Gastroesophageal sphincter (tissue), 4 donors: ENCODE results near the gene ZNF687. TPM values are rescaled to one million over a fixed set of nuclear protein-coding genes. Genes with fewer than 3 reads are reported as not detected.

Experiments used
- ATAC-seq: fragments of 150-250 bp; one replicate; pipeline ENCODE4 v1.9.1; 2016; ENCODE audit warnings: mild to moderate bottlenecking, moderate library complexity
- H3K27ac ChIP-seq, 4 donors: fragments of 200-600 bp; sonication (generic) in 3 of 4; 1 replicate in 3 of 4; 2 replicates in 1 of 4; pipeline ENCODE4 v1.5.1; 2016 to 2019
- H3K27me3 ChIP-seq: fragments of 200-600 bp; sonication (generic); one replicate; pipeline ENCODE4 v1.5.1; 2019
- H3K36me3 ChIP-seq, 2 donors: fragments of 200-600 bp; sonication (generic); one replicate each; pipeline ENCODE4 v1.5.1; 2019; ENCODE audit warnings: control low read depth in 1 of 2
- H3K4me1 ChIP-seq, 3 donors: fragments of 200-600 bp; sonication (generic); 1 replicate in 2 of 3; 2 replicates in 1 of 3; pipeline ENCODE4 v1.5.1; 2016 to 2019; ENCODE audit warnings: control low read depth in 2 of 3
- H3K4me3 ChIP-seq, 2 donors: fragments of 200-600 bp; sonication (generic); one replicate each; pipeline ENCODE4 v1.5.1; 2019; ENCODE audit warnings: mild to moderate bottlenecking in 1 of 2, moderate library complexity in 1 of 2
- H3K9me3 ChIP-seq, 3 donors: fragments of 200-600 bp; sonication (generic); one replicate each; pipeline ENCODE4 v1.5.1; 2017 to 2019; ENCODE audit warnings: control low read depth in 2 of 3
- CTCF ChIP-seq, 4 experiments: fragments of 200-600 bp in 2 of 4; fragments of 450-650 bp in 2 of 4; sonication (generic) in 1 of 4; IDR thresholded peaks; one replicate each; pipeline ENCODE4 v1.5.1; 2017 to 2019; ENCODE audit warnings: antibody characterized with exemption in 4 of 4, mild to moderate bottlenecking in 2 of 4, moderate library complexity in 2 of 4
- EP300 ChIP-seq: sonication (generic); formaldehyde crosslinking; IDR thresholded peaks from one replicate; pipeline ENCODE4 v1.6.1; 2017; ENCODE audit warnings: antibody characterized with exemption, mild to moderate bottlenecking
- POLR2A ChIP-seq, 2 donors: fragments of 450-650 bp; IDR thresholded peaks; one replicate each; pipeline ENCODE4 v1.6.1; 2017; ENCODE audit warnings: antibody characterized with exemption in 2 of 2, mild to moderate bottlenecking in 2 of 2, moderate library complexity in 1 of 2
- POLR2AphosphoS5 ChIP-seq: sonication (generic); formaldehyde crosslinking; IDR thresholded peaks from one replicate; pipeline ENCODE4 v1.6.1; 2017; ENCODE audit warnings: antibody characterized with exemption
- WGBS, 2 donors: methylation state at CpG; one replicate each; pipeline ENCODE4 v1.1.5; 2018; ENCODE audit warnings: low coverage in 1 of 2; 5-methylcytosine and 5-hydroxymethylcytosine counted together
- small RNA-seq, 4 donors: library from RNA; depleted of rRNA; stranded (forward); fragments of <200 nt; gene quantifications; one replicate each; pipeline ENCODE3, GENCODE V24; 2016
- total RNA-seq, 4 donors: library from RNA; depleted of rRNA; stranded (reverse); fragments of >200 nt; gene quantifications; one replicate each; pipeline ENCODE4 v1.1.0, GENCODE V29; 2016

ZNF687 gene
- total RNA-seq, 4 donors from 2014 or later, result 18.4 to 27.6 (median 24.4) TPM

- no peak for ATAC-seq
- 60% methylated on average over 5 of the region's 5 CpGs; no CpG with 5 or more reads in 1 of the 2 donors for WGBS, 2 donors
Measured at GRCh38 chr1:151334822-151335221, 52.7 kb downstream of the ZNF687 start.

GRCh38 chr1:151336556-151336955 is 54.5 kb downstream of the ZNF687 start:
- peaks cover 0 to 4% of the 10 kb centered on the region in 2 donors for H3K36me3 ChIP-seq
- no peak for TF ChIP-seq CTCF (IDR thresholded peaks at IDR 0.05)
- no peak for TF ChIP-seq POLR2A (IDR thresholded peaks at IDR 0.05)
- TF ChIP-seq POLR2AphosphoS5, result no peak
- TF ChIP-seq EP300, result no peak
- no peaks in the 10 kb centered on the region for H3K27me3 ChIP-seq
- peaks cover 0 to 16% (median 0%) of the 10 kb centered on the region in 3 donors for H3K4me1 ChIP-seq
- no peak overlapping the region for H3K4me3 ChIP-seq
- no peak overlapping the region for H3K27ac ChIP-seq
- ATAC-seq, result no peak
- 83 to 86% methylated on average over 3 of the region's 3 CpGs for WGBS, 2 donors
- no peaks in the 10 kb centered on the region for H3K9me3 ChIP-seq

More at GRCh38 chr1:151334822-151335221, 52.7 kb downstream of the ZNF687 start:
- Histone ChIP-seq H3K4me3 (no peak overlapping the region), H3K4me1 (peaks cover 0 to 4% (median 0%) of the 10 kb centered on the region in 3 donors), H3K9me3 (no peaks in the 10 kb centered on the region), H3K27me3 (no peaks in the 10 kb centered on the region), H3K27ac (no peak overlapping the region), H3K36me3 (no peaks in the 10 kb centered on the region)
- TF ChIP-seq EP300 (no peak), POLR2AphosphoS5 (no peak), POLR2A (IDR thresholded peaks at IDR 0.05) (no peak), CTCF (IDR thresholded peaks at IDR 0.05) (no peak)

GRCh38 chr1:151340870-151341754 is 59.0 kb downstream of the ZNF687 start:
- ATAC-seq, result peak; percentile 90
- TF ChIP-seq EP300, result no peak
- TF ChIP-seq POLR2AphosphoS5, result no peak
- no peak for TF ChIP-seq POLR2A (IDR thresholded peaks at IDR 0.05)
- TF ChIP-seq CTCF (IDR thresholded peaks at IDR 0.05), result peak; percentile 65 to 85 (median 78)
- WGBS, 2 donors, result 24 to 31% methylated on average over 6 to 7 of the region's 7 CpGs
- H3K4me3 ChIP-seq, result no peak overlapping the region
- peak overlapping the region; percentile 2 to 57 (median 29) for H3K27ac ChIP-seq
- no peaks in the 10 kb centered on the region for H3K9me3 ChIP-seq
- peaks cover 0 to 44% of the 10 kb centered on the region in 2 donors for H3K36me3 ChIP-seq
- H3K4me1 ChIP-seq, result peaks cover 5 to 33% (median 6%) of the 10 kb centered on the region in 3 donors
- H3K27me3 ChIP-seq, result no peaks in the 10 kb centered on the region

Small RNAs within 50 kb of the gene (small RNA-seq; reads per million reads assigned to genes)
- gene RN7SL444P, result 0 reads per million in 4 donors

Other genes with a start within 250 kb of the ZNF687 start
- 1 to 10 TPM in 1 of 4 donors, under 1 TPM in 3; 0.13 to 6.1 (median 0.70) TPM for gene BNIPL, start 245.7 kb upstream of the ZNF687 start, total RNA-seq
- 1 to 10 TPM; 3.7 to 9.8 (median 7.0) TPM for gene C1orf56, start 234.5 kb upstream of the ZNF687 start, total RNA-seq
- gene CDC42SE1, start 222.7 kb upstream of the ZNF687 start, total RNA-seq, result 10 to 100 TPM; 51.2 to 56.0 (median 54.4) TPM
- gene MLLT11, start 221.9 kb upstream of the ZNF687 start, total RNA-seq, result 1 to 10 TPM in 2 of 4 donors, under 1 TPM in 2; 0.16 to 1.8 (median 1.1) TPM
- gene GABPB2, start 211.5 kb upstream of the ZNF687 start, total RNA-seq, result 10 to 100 TPM; 20.6 to 28.5 (median 21.6) TPM
- 10 to 100 TPM in 1 of 4 donors, 1 to 10 TPM in 3; 6.1 to 13.9 (median 8.0) TPM for gene SEMA6C, start 135.7 kb upstream of the ZNF687 start, total RNA-seq
- 1 to 10 TPM in 3 of 4 donors, under 1 TPM in 1; 0.85 to 7.2 (median 4.4) TPM for gene TNFAIP8L2, start 125.7 kb upstream of the ZNF687 start, total RNA-seq
- 10 to 100 TPM; 14.0 to 28.6 (median 14.4) TPM for gene LYSMD1, start 116.4 kb upstream of the ZNF687 start, total RNA-seq
- gene SCNM1, start 116.2 kb upstream of the ZNF687 start, total RNA-seq, result 10 to 100 TPM; 18.7 to 32.0 (median 25.6) TPM
- 1 to 10 TPM in 1 of 4 donors, not detected in 3; 2.2 TPM for gene TMOD4, start 106.3 kb upstream of the ZNF687 start, total RNA-seq
- gene VPS72, start 92.1 kb upstream of the ZNF687 start, total RNA-seq, result 10 to 100 TPM; 46.4 to 82.0 (median 66.5) TPM
- 10 to 100 TPM; 42.8 to 80.1 (median 49.9) TPM for gene PIP5K1A, start 83.7 kb upstream of the ZNF687 start, total RNA-seq
- gene PSMD4, start 27.6 kb upstream of the ZNF687 start, total RNA-seq, result 100 to 1,000 TPM; 163 to 184 (median 171) TPM
- gene PI4KB, start 45.1 kb downstream of the ZNF687 start, total RNA-seq, result 100 to 1,000 TPM in 2 of 4 donors, 10 to 100 TPM in 2; 95.0 to 104 (median 97.9) TPM
- gene RFX5, start 65.0 kb downstream of the ZNF687 start, total RNA-seq, result 10 to 100 TPM; 32.6 to 66.1 (median 44.5) TPM
- gene SELENBP1, start 90.4 kb downstream of the ZNF687 start, total RNA-seq, result 100 to 1,000 TPM in 2 of 4 donors, 10 to 100 TPM in 2; 52.8 to 251 (median 109) TPM
- gene PSMB4, start 117.3 kb downstream of the ZNF687 start, total RNA-seq, result 100 to 1,000 TPM; 192 to 245 (median 232) TPM
- gene POGZ, start 177.2 kb downstream of the ZNF687 start, total RNA-seq, result 10 to 100 TPM; 25.8 to 68.2 (median 47.3) TPM
- gene CGN, start 229.1 kb downstream of the ZNF687 start, total RNA-seq, result 1 to 10 TPM in 1 of 4 donors, under 1 TPM in 3; 0.13 to 2.2 (median 0.29) TPM